Gastroesophageal sphincter (tissue), 3 donors: ENCODE results near the gene NRARP.

Source experiments
- CTCF ChIP-seq, 4 experiments: fragments of 200-600 bp in 2 of 4; fragments of 450-650 bp in 2 of 4; sonication (generic) in 1 of 4; IDR thresholded peaks; one replicate each; pipeline ENCODE4 v1.5.1; 2017 to 2019; ENCODE audit warnings: antibody characterized with exemption in 4 of 4, mild to moderate bottlenecking in 2 of 4, moderate library complexity in 2 of 4
- POLR2A ChIP-seq, 2 donors: fragments of 450-650 bp; IDR thresholded peaks; one replicate each; pipeline ENCODE4 v1.6.1; 2017; ENCODE audit warnings: antibody characterized with exemption in 2 of 2, mild to moderate bottlenecking in 2 of 2, moderate library complexity in 1 of 2

GRCh38 chr9:137317718-137318511 is 15.8 kb upstream of the NRARP start:
- TF ChIP-seq CTCF (IDR thresholded peaks at IDR 0.05) = no peak
- TF ChIP-seq POLR2A (IDR thresholded peaks at IDR 0.05) = no peak
